GM19467 (cell line): ENCODE results near the gene POU4F3.

Experiments
- ATAC-seq: cut with Tn5 transposase; IDR thresholded peaks from one replicate; pipeline ENCODE4 v1.9.1; 2021; ENCODE audit warnings: mild to moderate bottlenecking, moderate library complexity; ENCODE audit not compliant: unreplicated experiment

POU4F3 gene

GRCh38 chr5:146390469-146390868, 51.8 kb downstream of the POU4F3 start:
- no peak for ATAC-seq
